Chondrocyte (in vitro differentiated cells): ENCODE measurements around the gene SHF. TPM values are rescaled to one million over a fixed set of nuclear protein-coding genes. Genes with fewer than 3 reads are reported as not detected.

Source experiments
- DNase-seq: peaks from one replicate; pipeline ENCODE4 v3.0.0; 2021; ENCODE audit warnings: mixed read lengths, low spot score
- H3K27ac Mint-ChIP-seq: one replicate; pipeline ENCODE4 v1.8.0; 2021; ENCODE audit warnings: mild to moderate bottlenecking, moderate library complexity, mixed read lengths; ENCODE audit not compliant: unreplicated experiment
- H3K27me3 Mint-ChIP-seq: 2 replicates; pipeline ENCODE4 v1.8.0; 2021; ENCODE audit warnings: low read depth, mixed read lengths
- H3K36me3 Mint-ChIP-seq: 2 replicates; pipeline ENCODE4 v1.8.0; 2021; ENCODE audit warnings: low read depth, mixed read lengths
- H3K4me1 Mint-ChIP-seq: 2 replicates; pipeline ENCODE4 v1.8.0; 2021; ENCODE audit warnings: low read depth, mild to moderate bottlenecking, mixed read lengths
- H3K4me3 Mint-ChIP-seq: one replicate; pipeline ENCODE4 v1.8.0; 2021; ENCODE audit warnings: mild to moderate bottlenecking, moderate library complexity, mixed read lengths; ENCODE audit not compliant: unreplicated experiment
- H3K9me3 Mint-ChIP-seq: 2 replicates; pipeline ENCODE4 v1.8.0; 2021; ENCODE audit warnings: low read depth, mixed read lengths
- CTCF ChIP-seq: fragments of 200-600 bp; sonication (generic); IDR thresholded peaks from 2 replicates; pipeline ENCODE4 v1.5.0; 2021; ENCODE audit warnings: antibody characterized with exemption, mild to moderate bottlenecking, moderate library complexity
- total RNA-seq: library from RNA; stranded (reverse); gene quantifications from 3 replicates; pipeline ENCODE4 v1.2.1, GENCODE V29; 2021

The SHF gene
- total RNA-seq, 1 donor from 2014 or later, result 4.9 TPM

- no peak for DNase-seq
- H3K27ac Mint-ChIP-seq, result peak overlapping the region; percentile 68
- no peaks in the 10 kb centered on the region for H3K9me3 Mint-ChIP-seq
- H3K4me1 Mint-ChIP-seq, result peaks cover 29% of the 10 kb centered on the region
- TF ChIP-seq CTCF, result peak; percentile 97
- H3K27me3 Mint-ChIP-seq, result no peaks in the 10 kb centered on the region
- no peak overlapping the region for H3K4me3 Mint-ChIP-seq
- H3K36me3 Mint-ChIP-seq, result peaks cover 2% of the 10 kb centered on the region
Observed at GRCh38 chr15:45162771-45163507, 24.8 kb downstream of the SHF start.

- no peak for DNase-seq
Observed at GRCh38 chr15:45161666-45162065, 26.1 kb downstream of the SHF start.

GRCh38 chr15:45157974-45158373 lies 29.8 kb downstream of the SHF start:
- Mint-ChIP-seq H3K4me3 (no peak overlapping the region), H3K4me1 (peaks cover 6% of the 10 kb centered on the region), H3K27ac (no peak overlapping the region), H3K9me3 (no peaks in the 10 kb centered on the region), H3K36me3 (peaks cover 4% of the 10 kb centered on the region), H3K27me3 (no peaks in the 10 kb centered on the region)
- TF ChIP-seq CTCF, result no peak
- DNase-seq, result no peak

More at GRCh38 chr15:45161666-45162065, 26.1 kb downstream of the SHF start:
- Mint-ChIP-seq H3K36me3 (peaks cover 2% of the 10 kb centered on the region), H3K4me3 (no peak overlapping the region), H3K27me3 (no peaks in the 10 kb centered on the region), H3K9me3 (no peaks in the 10 kb centered on the region), H3K4me1 (peaks cover 24% of the 10 kb centered on the region), H3K27ac (no peak overlapping the region)
- TF ChIP-seq CTCF, result no peak

GRCh38 chr15:45156744-45157455 lies 30.9 kb downstream of the SHF start:
- no peak for TF ChIP-seq CTCF
- DNase-seq, result no peak
- H3K9me3 Mint-ChIP-seq, result no peaks in the 10 kb centered on the region
- no peak overlapping the region for H3K4me3 Mint-ChIP-seq
- H3K4me1 Mint-ChIP-seq, result no peaks in the 10 kb centered on the region
- peaks cover 9% of the 10 kb centered on the region for H3K36me3 Mint-ChIP-seq
- H3K27me3 Mint-ChIP-seq, result no peaks in the 10 kb centered on the region
- no peak overlapping the region for H3K27ac Mint-ChIP-seq

GRCh38 chr15:45155739-45156138 lies 32.0 kb downstream of the SHF start:
- DNase-seq, result no peak
- no peaks in the 10 kb centered on the region for H3K27me3 Mint-ChIP-seq
- H3K27ac Mint-ChIP-seq, result no peak overlapping the region
- H3K36me3 Mint-ChIP-seq, result peaks cover 9% of the 10 kb centered on the region
- no peaks in the 10 kb centered on the region for H3K4me1 Mint-ChIP-seq
- H3K9me3 Mint-ChIP-seq, result no peaks in the 10 kb centered on the region
- no peak for TF ChIP-seq CTCF
- H3K4me3 Mint-ChIP-seq, result no peak overlapping the region
